GM20431 (cell line): Measurements from ENCODE around the gene GLIS1.
"Not testable (repeated sequence)": the region's sequence is repeated elsewhere in the genome, so short reads cannot be mapped to it uniquely, and the experiment has no call there.

ENCODE experiments used
- in situ Hi-C: fragments of 300-500 bp; cut with MseI, MboI; formaldehyde crosslinking; loops from one replicate; pipeline ENCODE4 v1.15.0; 2020; ENCODE audit warnings: low sequenced_read_pairs; ENCODE audit not compliant: unreplicated experiment

Gene GLIS1

DNA sequence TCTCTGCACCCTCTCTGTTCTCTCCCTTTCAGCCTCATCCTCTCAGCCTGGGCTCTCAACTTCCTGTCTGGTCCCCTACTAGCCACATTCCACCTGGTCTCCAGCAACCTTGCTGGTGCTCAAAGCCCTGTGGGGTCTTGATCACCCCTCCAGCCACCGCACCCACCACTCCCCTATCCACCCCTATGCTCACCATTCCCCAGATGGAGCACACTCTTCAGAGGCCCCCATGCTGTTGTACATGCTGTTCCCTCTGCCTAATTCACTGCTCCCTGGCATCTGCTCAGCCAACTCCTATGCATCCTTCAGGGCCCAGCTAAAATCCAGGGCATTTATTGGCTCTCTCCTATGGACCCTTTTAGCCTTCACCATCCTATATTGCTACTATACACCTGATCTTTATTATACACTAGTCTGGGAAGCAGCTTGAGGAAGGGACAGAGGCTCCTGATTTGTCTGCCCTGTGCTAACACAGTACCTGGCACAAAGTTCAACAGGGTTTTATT lies 81.0 kb downstream of the GLIS1 start:
- in situ Hi-C loops: no loop called here

DNA sequence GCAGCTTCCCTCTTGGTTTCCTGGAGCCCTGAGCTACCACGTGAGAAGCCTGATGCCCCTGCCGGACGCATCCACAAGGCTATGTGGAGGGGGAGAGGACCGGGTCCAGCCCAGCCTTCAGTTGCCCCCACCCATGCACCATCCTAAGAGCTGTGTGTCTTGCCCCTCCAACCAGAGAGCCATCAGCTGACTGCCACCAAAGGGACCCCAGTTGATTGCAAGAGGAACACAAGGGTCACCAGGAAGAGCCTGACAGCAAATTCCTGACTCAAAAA lies 81.5 kb downstream of the GLIS1 start:
- in situ Hi-C loops: no loop called here

GRCh38 chr1:53656747-53657530 lies 82.0 kb downstream of the GLIS1 start:
- in situ Hi-C loops: no loop called here

- in situ Hi-C loops: no loop called here
Observed at GRCh38 chr1:53655931-53656746, 82.8 kb downstream of the GLIS1 start.

GRCh38 chr1:53654216-53655210 lies 84.5 kb downstream of the GLIS1 start:
- in situ Hi-C loops: no loop called here

DNA sequence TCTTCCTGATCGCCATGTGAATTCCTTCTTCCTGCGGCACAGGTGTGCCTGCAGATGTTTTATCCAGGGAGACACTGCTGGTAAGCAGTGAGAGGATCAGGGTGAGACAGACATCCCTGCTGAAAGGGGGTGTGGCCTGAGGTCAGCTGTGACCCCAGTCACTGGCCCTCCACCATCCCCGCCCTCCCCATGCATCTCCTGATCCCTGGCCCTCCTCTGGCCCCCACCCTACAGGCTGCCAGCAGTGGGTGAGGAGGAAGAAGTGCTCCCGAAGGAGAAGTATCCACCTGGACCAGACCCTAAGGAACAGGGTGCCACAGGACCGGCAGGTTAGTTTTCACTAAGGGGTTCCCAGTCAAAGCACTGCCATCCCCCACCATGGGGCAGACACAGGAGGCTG lies 85.3 kb downstream of the GLIS1 start:
- in situ Hi-C loops: no loop called here

- in situ Hi-C loops: no loop called here
Observed at GRCh38 chr1:53653200-53653575, 85.8 kb downstream of the GLIS1 start.

GRCh38 chr1:53652441-53653199 lies 86.3 kb downstream of the GLIS1 start:
- in situ Hi-C loops: no loop called here

DNA sequence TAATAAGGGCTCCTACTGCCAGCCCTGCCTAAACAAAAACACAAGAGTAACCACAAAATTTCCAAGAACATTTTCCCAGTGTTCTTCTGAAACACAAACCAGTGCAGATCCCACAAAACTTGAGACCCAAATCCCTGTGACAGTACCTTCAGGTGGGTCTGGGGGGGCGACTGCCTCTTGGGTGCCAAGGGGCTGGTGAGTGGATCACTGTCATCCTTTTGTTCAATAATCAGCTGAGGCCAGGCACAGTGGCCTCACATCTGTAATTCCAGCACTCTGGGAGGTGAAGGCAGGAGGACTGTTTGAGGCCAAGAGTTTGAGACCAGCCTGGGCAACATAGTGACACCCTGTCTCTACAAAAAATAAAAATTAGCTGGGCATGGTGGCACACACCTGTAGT lies 87.6 kb downstream of the GLIS1 start:
- in situ Hi-C loops: no loop called here

GRCh38 chr1:53648516-53648915 lies 90.4 kb downstream of the GLIS1 start:
- in situ Hi-C loops: no loop called here

GRCh38 chr1:53647915-53648314 lies 91.0 kb downstream of the GLIS1 start:
- in situ Hi-C loops: not testable (repeated sequence)

DNA sequence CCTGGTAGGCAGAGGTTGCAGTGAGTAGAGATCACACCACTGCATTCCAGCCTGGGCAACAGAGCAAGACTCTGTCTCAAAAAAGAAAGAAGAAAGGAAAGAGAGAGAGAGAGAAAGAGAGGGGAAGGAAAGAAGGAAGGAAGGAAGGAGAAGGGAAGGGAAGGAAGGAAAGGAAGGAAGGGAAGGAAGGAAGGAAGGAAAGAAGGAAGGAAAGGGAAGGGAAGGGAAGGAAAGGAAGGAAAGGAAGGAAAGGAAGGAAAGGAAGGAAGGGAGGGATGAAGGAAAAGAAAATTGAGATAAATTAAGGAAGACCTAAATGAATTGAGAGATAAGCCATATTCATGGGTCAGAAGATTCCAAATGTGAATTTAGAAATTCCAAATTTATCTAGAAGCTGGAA lies 92.2 kb downstream of the GLIS1 start:
- in situ Hi-C loops: no loop called here

DNA sequence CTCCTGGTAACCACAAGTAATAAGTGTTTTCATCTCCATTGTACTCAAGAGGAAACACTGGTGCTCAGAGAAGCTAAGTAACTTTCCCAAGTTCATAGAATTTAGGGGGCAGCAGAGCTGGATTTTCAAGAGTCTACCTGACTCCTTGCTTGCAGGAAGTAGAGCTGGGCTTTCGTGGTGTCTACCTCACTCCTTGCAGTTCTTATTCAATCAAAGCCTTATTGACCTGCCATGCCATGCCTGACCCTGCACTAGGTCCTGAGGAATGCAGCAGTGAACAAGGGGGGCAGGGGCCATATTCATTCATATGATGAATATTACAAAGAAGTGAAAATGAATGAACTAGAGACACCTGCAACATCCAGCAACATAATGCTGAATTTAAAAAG lies 93.3 kb downstream of the GLIS1 start:
- in situ Hi-C loops: no loop called here

DNA sequence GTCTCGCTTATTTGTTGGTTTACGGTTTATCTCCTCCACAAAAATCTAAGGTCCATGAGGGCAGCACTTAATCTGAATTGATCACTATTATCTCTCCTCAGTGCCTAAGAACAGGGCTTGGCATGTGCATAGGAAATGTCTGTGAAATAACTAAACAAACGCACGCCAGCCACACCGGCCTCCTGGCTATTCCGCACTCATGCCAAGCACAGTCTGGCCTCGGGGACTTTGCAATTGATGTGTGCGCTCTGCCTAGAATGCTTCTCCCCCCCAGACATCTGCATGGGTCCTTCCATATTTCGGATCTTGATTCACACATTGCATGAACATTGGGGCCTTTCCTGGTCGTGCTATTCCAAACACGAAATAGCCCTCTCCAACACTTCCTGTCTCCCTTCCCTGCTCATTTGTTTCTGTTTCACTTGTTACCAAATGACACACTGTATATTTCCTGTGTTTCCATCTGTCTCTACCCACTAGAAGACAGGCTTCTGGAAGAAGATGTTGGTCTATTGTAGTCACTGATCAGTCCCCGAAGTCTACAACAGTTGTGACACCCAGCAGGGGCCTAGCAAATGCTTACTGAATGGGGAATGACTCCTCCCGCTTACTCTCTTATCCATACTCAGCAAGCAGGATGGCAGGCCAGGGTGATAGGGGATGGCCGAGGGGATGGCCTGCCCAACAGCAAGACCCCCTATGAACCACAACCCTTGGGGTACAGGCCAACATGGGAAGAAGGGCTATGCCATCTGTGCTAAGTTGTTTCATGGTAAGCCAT lies 93.9 kb downstream of the GLIS1 start:
- in situ Hi-C loops: no loop called here

DNA sequence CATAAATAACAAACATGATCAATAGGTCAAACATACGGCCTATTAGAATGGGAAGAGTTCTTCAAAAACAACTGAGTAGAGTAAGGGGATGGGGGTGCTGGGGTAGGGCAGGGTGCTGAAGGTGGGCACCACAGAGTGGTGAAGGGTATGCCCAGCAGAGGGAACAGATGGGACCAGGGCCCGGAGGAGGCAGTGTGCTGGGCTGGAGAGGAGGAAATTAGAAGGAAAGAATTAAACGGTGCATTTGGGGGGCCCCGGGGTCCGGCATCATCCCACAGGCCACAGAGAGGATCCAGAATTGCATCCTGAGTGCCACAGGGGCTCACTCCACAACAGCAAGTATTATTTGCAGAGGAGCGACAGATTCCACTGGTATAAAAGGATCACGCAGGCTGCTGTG lies 94.5 kb downstream of the GLIS1 start:
- in situ Hi-C loops: no loop called here

DNA sequence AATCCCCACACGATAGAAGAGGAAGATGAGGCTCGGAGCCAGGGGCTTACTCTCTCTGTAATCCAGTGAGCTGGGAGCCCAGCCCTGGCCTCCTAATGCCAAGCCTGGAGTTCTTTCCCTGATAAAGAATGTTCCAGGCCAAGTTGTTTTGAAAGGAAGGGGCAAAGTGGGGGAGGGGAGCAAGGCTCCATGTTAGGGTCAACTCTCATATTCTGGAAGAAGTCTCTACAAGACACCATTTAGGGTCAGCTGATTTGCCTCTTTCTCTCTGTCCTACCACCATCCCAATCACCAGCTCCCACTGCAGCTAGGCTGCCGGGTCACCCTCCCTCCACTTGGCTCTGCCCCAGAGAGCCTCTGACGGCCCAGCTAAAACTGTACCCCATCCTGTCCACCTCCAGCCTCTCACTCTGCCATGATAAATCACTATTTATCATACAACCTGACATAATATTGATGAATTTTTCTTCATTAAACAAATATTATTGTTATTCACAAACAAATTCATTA lies 95.0 kb downstream of the GLIS1 start:
- in situ Hi-C loops: no loop called here

DNA sequence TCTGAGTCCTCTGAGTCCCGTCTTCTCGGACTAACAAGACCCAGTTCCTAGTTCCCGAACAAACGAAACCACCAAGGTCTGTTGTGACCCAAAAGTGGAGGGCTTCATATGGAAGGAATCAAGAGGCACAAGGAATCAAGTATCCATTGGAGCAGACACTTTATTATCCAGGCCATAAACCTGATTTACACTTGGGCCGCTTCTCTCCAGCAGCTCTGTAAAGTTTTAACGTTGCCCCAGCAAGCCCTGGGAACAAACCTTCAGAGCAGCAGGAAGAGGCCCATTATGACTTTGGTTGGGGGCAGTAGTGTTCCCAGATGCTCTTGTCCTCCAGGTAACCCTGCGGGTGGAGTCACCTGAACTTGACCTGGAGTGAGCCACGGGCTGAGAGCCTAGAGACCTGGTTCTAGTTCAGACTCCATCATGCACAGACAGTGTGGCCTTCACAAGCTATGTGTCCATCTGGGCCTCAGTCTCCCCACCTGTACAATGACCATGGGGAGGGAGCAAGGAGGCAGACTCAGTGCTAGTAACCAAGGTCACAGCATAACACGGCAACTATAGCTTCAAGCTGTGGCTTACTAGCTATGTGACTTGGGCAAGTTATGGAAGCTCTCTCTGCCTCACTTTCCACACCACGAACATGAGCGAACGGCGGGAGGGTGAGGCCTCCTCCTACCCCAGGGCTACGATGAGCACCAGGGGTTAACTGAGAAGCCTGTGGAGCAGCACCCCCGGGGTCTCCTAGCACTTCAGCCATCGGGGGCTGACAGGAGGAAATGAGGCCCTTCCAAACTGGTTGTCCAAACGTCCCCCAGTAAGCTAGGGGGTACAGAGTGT lies 95.7 kb downstream of the GLIS1 start:
- in situ Hi-C loops: no loop called here

DNA sequence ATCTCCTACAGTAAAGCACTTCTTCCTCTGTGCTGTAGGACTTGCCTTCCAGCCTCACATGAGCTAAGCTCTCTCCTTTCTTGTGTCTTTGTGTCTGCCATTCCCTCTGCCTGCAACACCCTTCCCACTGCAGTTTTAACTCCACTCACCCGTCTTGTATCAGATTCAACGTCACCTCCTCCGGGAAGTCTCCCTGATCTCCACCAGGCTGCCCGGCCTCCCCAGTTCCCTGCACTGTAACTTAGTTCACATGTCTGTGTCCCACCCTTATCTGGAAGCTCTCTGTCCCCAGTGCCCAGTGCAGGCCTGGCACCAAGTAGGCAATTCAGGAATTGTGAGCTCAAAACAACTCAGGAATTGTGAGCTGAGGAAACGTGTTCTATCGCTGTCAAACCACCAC lies 96.4 kb downstream of the GLIS1 start:
- in situ Hi-C loops: no loop called here
